Ovary (tissue), 9 donors: ENCODE results near the gene TGIF2. TPM values are rescaled to one million over a fixed set of nuclear protein-coding genes. Genes with fewer than 3 reads are reported as not detected.

Experiments
- DNase-seq, 5 donors: peaks; one replicate each; pipeline ENCODE4 v3.0.0-alpha.2; 2019 to 2020
- H3K27ac ChIP-seq, 2 donors: fragments of 200-600 bp; one replicate each; pipeline versions ENCODE4 v1.5.1 to v1.8.0; 2019 to 2022
- H3K27me3 ChIP-seq: fragments of 200-600 bp; one replicate; pipeline ENCODE4 v1.8.0; 2022
- H3K36me3 ChIP-seq: fragments of 200-600 bp; sonication (generic); one replicate; pipeline ENCODE4 v1.5.1; 2019
- H3K4me1 ChIP-seq: one replicate; pipeline ENCODE4 v1.8.1; 2013; ENCODE audit warnings: mild to moderate bottlenecking, moderate library complexity; ENCODE audit not compliant: insufficient read depth
- H3K4me3 ChIP-seq: fragments of 200-600 bp; sonication (generic); one replicate; pipeline ENCODE4 v1.5.1; 2017
- H3K9me3 ChIP-seq, 2 donors: fragments of 200-600 bp in 1 of 2; sonication (generic) in 1 of 2; one replicate each; pipeline versions ENCODE4 v1.5.1 to v1.8.1; 2013 to 2019; ENCODE audit warnings: mild to moderate bottlenecking in 1 of 2, moderate library complexity in 1 of 2
- CTCF ChIP-seq, 3 donors: fragments of 450-650 bp in 2 of 3; fragments of 200-600 bp in 1 of 3; IDR thresholded peaks; one replicate each; pipeline versions ENCODE4 v1.5.1 to v1.8.0; 2016 to 2022; ENCODE audit warnings: antibody characterized with exemption in 3 of 3, mild to moderate bottlenecking in 1 of 3
- EP300 ChIP-seq: sonication (generic); formaldehyde crosslinking; IDR thresholded peaks from one replicate; pipeline ENCODE4 v1.6.1; 2017; ENCODE audit warnings: antibody characterized with exemption
- POLR2A ChIP-seq: fragments of 450-650 bp; IDR thresholded peaks from one replicate; pipeline ENCODE4 v1.6.1; 2017; ENCODE audit warnings: antibody characterized with exemption, mild to moderate bottlenecking, moderate library complexity
- WGBS, 3 donors: extraction: QIAGEN DNeasy Blood & Tissue Kit in 1 of 3; methylation state at CpG; one replicate each; pipeline versions ENCODE4 v1.1.5 to v1.1.7; 2013 to 2017; 5-methylcytosine and 5-hydroxymethylcytosine counted together
- intact Hi-C, 4 donors: fragments of 100-400 bp; cut with DNase I; formaldehyde crosslinking; loops; one replicate each; pipeline versions ENCODE4 v1.11.0 to v1.15.1; 2022 to 2023
- polyA plus RNA-seq, 2 donors: library from polyadenylated mRNA; stranded (reverse); fragments of 200-250 nt in 1 of 2; fragments of 350-450 nt in 1 of 2; fragmentation: Illumina TruSeq in 1 of 2; extraction: RNeasy Lipid Tissue Mini Kit (QIAGEN cat#74804) in 1 of 2; gene quantifications; one replicate each; pipeline ENCODE4 v1.2.3, GENCODE V29; 2013 to 2014
- total RNA-seq, 7 donors: library from RNA; depleted of rRNA in 2 of 7; stranded (reverse); fragments of >200 nt in 2 of 7; fragmentation: NEBNext Ultra II Directional in 3 of 7; extraction: Animal tissue kit (Norgen Biotek cat#: 25700) in 3 of 7; gene quantifications; one replicate each; pipeline versions ENCODE4 v1.1.0 to v1.2.4, GENCODE V29; 2016 to 2023
- donor health status: DM: no; HTN: no; CAD: no; lungs with moderate emphysema.
- donor health status: DM: no; HTN: no; CAD: no.
- donor health status: Bipolar disorder and iron deficiency.
- donor health status: DM: yes; HTN: yes; CAD: no.
- donor health status: DM: no; HTN: no; CAD: no.
- donor health status: DM: yes; HTN: yes; CAD: no.

Gene TGIF2
- total and polyA plus RNA-seq, 9 donors, result 12.6 to 39.2 (median 24.8) TPM

DNA sequence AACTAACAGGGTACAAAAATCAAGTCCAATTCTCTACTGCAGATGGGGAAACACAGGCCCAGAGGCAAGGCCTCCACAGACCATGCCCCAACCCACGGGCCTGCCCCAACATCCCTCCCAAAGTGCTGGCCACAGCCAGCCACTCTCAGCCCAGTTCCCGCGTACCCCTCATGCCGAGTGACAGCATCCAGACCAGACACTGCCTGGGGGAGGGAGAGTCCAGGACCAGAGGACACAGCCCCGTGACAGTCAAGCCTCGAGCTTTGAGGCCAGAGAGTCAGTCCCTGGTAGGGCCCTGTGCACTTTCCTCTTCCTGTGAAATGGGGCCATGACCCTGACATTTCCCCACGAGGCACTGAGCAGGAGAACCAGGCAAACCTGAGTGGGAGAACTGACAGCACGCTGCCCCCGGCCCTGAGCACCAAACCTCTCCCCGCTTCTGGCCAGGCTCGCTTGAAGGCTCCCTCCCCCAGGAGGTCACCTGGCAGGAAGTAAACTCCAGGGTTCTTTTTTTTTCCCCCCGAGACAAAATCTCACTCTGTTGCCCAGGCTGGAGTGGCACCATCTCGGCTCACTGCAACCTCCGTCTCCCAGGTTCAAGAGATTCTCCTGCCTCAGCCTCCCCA, 27.2 kb upstream of the TGIF2 start:
- DNase-seq, result no peak
- Histone ChIP-seq H3K27ac (peak overlapping the region in 1 of 2 donors; percentile 52), H3K36me3 (no peaks in the 10 kb centered on the region), H3K9me3 (no peaks in the 10 kb centered on the region), H3K4me1 (peaks cover 21% of the 10 kb centered on the region), H3K4me3 (no peak overlapping the region), H3K27me3 (no peaks in the 10 kb centered on the region)
- no peak for TF ChIP-seq EP300
- no peak for TF ChIP-seq CTCF (IDR thresholded peaks at IDR 0.05)
- no peak for TF ChIP-seq POLR2A
- 55 to 64% (median 60%) methylated on average over 14 of the region's 14 CpGs for WGBS, 3 donors
- intact Hi-C loops, result loop anchor here in 1 of 4 donors (10.0 kb wide), 1 partner anchor 801 kb away; the partner anchor contains the start of gene RBM39

GRCh38 chr20:36547186-36548005, 26.0 kb upstream of the TGIF2 start:
- intact Hi-C loops, result loop anchor here in 1 of 4 donors (10.0 kb wide), 1 partner anchor 803 kb away; the partner anchor contains the start of gene RBM39
- no peaks in the 10 kb centered on the region for H3K36me3 ChIP-seq
- no peak overlapping the region for H3K27ac ChIP-seq
- H3K9me3 ChIP-seq, result no peaks in the 10 kb centered on the region
- TF ChIP-seq CTCF (IDR thresholded peaks at IDR 0.05), result no peak
- TF ChIP-seq POLR2A, result no peak
- no peak for TF ChIP-seq EP300
- WGBS, 3 donors, result 56 to 67% (median 60%) methylated on average over 12 of the region's 12 CpGs
- no peak overlapping the region for H3K4me3 ChIP-seq
- peaks cover 21% of the 10 kb centered on the region for H3K4me1 ChIP-seq
- no peak for DNase-seq
- H3K27me3 ChIP-seq, result no peaks in the 10 kb centered on the region

GRCh38 chr20:36548006-36548315, 25.4 kb upstream of the TGIF2 start:
- Histone ChIP-seq H3K27ac (no peak overlapping the region), H3K4me1 (peaks cover 16% of the 10 kb centered on the region), H3K4me3 (no peak overlapping the region), H3K36me3 (no peaks in the 10 kb centered on the region), H3K9me3 (no peaks in the 10 kb centered on the region), H3K27me3 (no peaks in the 10 kb centered on the region)
- DNase-seq, result peak in 4 of 5 donors; percentile 48 to 74 (median 64)
- intact Hi-C loops, result loop anchor here in 1 of 4 donors (10.0 kb wide), 1 partner anchor 803 kb away; the partner anchor contains the start of gene RBM39
- no peak for TF ChIP-seq EP300
- no peak for TF ChIP-seq POLR2A
- TF ChIP-seq CTCF (IDR thresholded peaks at IDR 0.05), result no peak
- 58 to 61% (median 59%) methylated on average over 9 to 12 of the region's 12 CpGs for WGBS, 3 donors

DNA sequence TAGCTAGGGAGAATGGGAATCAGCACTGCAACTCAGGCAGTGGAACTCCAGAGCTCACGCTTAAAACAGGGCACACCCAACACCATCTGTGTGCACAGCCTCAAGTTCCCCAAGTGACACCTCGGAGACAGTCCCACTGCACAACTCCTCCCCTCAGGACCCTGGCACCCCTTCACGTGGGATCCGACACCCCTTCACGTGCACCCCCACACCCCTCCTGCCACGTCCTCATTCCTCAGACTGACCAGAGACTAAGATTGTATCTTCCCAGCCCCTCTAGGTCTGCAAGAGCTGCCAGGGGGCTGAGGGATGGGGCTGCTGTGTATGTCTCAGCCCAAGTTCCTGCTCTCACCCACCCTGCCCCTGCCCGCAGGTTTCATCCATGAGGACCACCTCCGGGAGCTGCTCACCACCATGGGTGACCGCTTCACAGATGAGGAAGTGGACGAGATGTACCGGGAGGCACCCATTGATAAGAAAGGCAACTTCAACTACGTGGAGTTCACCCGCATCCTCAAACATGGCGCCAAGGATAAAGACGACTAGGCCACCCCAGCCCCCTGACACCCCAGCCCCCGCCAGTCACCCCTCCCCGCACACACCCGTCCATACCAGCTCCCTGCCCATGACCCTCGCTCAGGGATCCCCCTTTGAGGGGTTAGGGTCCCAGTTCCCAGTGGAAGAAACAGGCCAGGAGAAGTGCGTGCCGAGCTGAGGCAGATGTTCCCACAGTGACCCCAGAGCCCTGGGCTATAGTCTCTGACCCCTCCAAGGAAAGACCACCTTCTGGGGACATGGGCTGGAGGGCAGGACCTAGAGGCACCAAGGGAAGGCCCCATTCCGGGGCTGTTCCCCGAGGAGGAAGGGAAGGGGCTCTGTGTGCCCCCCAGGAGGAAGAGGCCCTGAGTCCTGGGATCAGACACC, 24.4 kb upstream of the TGIF2 start:
- Histone ChIP-seq H3K27ac (no peak overlapping the region), H3K9me3 (no peaks in the 10 kb centered on the region), H3K36me3 (no peaks in the 10 kb centered on the region), H3K27me3 (no peaks in the 10 kb centered on the region), H3K4me1 (peaks cover 13% of the 10 kb centered on the region), H3K4me3 (no peak overlapping the region)
- peak in 1 of 5 donors; percentile 29 for DNase-seq
- WGBS, 3 donors, result 66 to 69% (median 68%) methylated on average over 22 to 23 of the region's 23 CpGs
- TF ChIP-seq CTCF (IDR thresholded peaks at IDR 0.05) (no peak), EP300 (no peak), POLR2A (no peak)
- intact Hi-C loops, result loop anchor here in 1 of 4 donors (10.0 kb wide), 1 partner anchor 804 kb away; the partner anchor contains the start of gene RBM39
